Suprapubic skin (tissue), 4 donors: ENCODE results near the gene C2CD3. TPM values are rescaled to one million over a fixed set of nuclear protein-coding genes. Genes with fewer than 3 reads are reported as not detected.

Experiments used
- DNase-seq, 2 donors: peaks; one replicate each; pipeline ENCODE4 v3.0.0-alpha.2; 2019; ENCODE audit warnings: low spot score in 2 of 2
- H3K27ac ChIP-seq: fragments of 200-600 bp; sonication (generic); one replicate; pipeline ENCODE4 v1.5.1; 2019
- H3K27me3 ChIP-seq: fragments of 200-600 bp; sonication (generic); one replicate; pipeline ENCODE4 v1.5.1; 2019
- H3K36me3 ChIP-seq: fragments of 200-600 bp; sonication (generic); one replicate; pipeline ENCODE4 v1.5.1; 2019
- H3K4me1 ChIP-seq: fragments of 200-600 bp; sonication (generic); one replicate; pipeline ENCODE4 v1.5.1; 2019
- H3K4me3 ChIP-seq: fragments of 200-600 bp; sonication (generic); one replicate; pipeline ENCODE4 v1.5.1; 2019; ENCODE audit warnings: mild to moderate bottlenecking
- H3K9me3 ChIP-seq: fragments of 200-600 bp; sonication (generic); one replicate; pipeline ENCODE4 v1.5.1; 2019
- CTCF ChIP-seq, 2 donors: fragments of 200-600 bp in 1 of 2; fragments of 450-650 bp in 1 of 2; sonication (generic) in 1 of 2; IDR thresholded peaks; one replicate each; pipeline ENCODE4 v1.5.1; 2016 to 2019; ENCODE audit warnings: antibody characterized with exemption in 2 of 2, mild to moderate bottlenecking in 1 of 2, moderate library complexity in 1 of 2
- EP300 ChIP-seq: sonication (generic); formaldehyde crosslinking; IDR thresholded peaks from one replicate; pipeline ENCODE4 v1.6.1; 2017; ENCODE audit warnings: antibody characterized with exemption
- POLR2A ChIP-seq, 2 donors: fragments of 450-650 bp; IDR thresholded peaks; one replicate each; pipeline ENCODE4 v1.6.1; 2017; ENCODE audit warnings: antibody characterized with exemption in 2 of 2, mild to moderate bottlenecking in 2 of 2, moderate library complexity in 2 of 2
- POLR2AphosphoS5 ChIP-seq, 3 donors: sonication (generic); formaldehyde crosslinking; IDR thresholded peaks; one replicate each; pipeline ENCODE4 v1.6.1; 2017; ENCODE audit warnings: antibody characterized with exemption in 3 of 3
- WGBS: methylation state at CpG from one replicate; pipeline ENCODE4 v1.1.5; 2018; 5-methylcytosine and 5-hydroxymethylcytosine counted together
- total RNA-seq, 4 donors: library from RNA; depleted of rRNA; stranded (reverse); fragments of >200 nt; gene quantifications; one replicate each; pipeline ENCODE4 v1.1.0, GENCODE V29; 2016

The C2CD3 gene
- total RNA-seq, 4 donors from 2014 or later: 16.9 to 41.3 (median 29.2) TPM

GRCh38 chr11:73981051-73981805, 189.6 kb downstream of the C2CD3 start:
- WGBS: 76% methylated on average over 13 of the region's 13 CpGs
- Histone ChIP-seq H3K27me3 (no peaks in the 10 kb centered on the region), H3K4me1 (peaks cover 38% of the 10 kb centered on the region), H3K4me3 (peak overlapping the region; percentile 58), H3K9me3 (no peaks in the 10 kb centered on the region), H3K27ac (peak overlapping the region; percentile 79), H3K36me3 (peaks cover 3% of the 10 kb centered on the region)
- no peak for DNase-seq
- TF ChIP-seq POLR2AphosphoS5 (IDR thresholded peaks at IDR 0.05) (no peak), EP300 (no peak), CTCF (IDR thresholded peaks at IDR 0.05) (no peak), POLR2A (IDR thresholded peaks at IDR 0.05) (no peak)

- Histone ChIP-seq H3K27ac (no peak overlapping the region), H3K36me3 (peaks cover 6% of the 10 kb centered on the region), H3K9me3 (no peaks in the 10 kb centered on the region), H3K4me1 (peaks cover 38% of the 10 kb centered on the region), H3K4me3 (peak overlapping the region; percentile 58), H3K27me3 (no peaks in the 10 kb centered on the region)
- peak in 1 of 2 donors; percentile 75 for DNase-seq
- 67% methylated on average over 6 of the region's 6 CpGs for WGBS
- TF ChIP-seq EP300 (no peak), POLR2A (IDR thresholded peaks at IDR 0.05) (peak in 1 of 2 donors; percentile 23)
Observed at GRCh38 chr11:73980001-73980961, 190.5 kb downstream of the C2CD3 start.

GRCh38 chr11:73978576-73979086, 192.2 kb downstream of the C2CD3 start:
- Histone ChIP-seq H3K9me3 (no peaks in the 10 kb centered on the region), H3K36me3 (peaks cover 6% of the 10 kb centered on the region), H3K27me3 (no peaks in the 10 kb centered on the region), H3K27ac (no peak overlapping the region), H3K4me1 (peaks cover 40% of the 10 kb centered on the region), H3K4me3 (no peak overlapping the region)
- DNase-seq: no peak
- TF ChIP-seq CTCF (IDR thresholded peaks at IDR 0.05) (no peak), EP300 (no peak), POLR2AphosphoS5 (IDR thresholded peaks at IDR 0.05) (no peak), POLR2A (IDR thresholded peaks at IDR 0.05) (no peak)
- WGBS: 100% methylated on average over 1 of the region's 3 CpGs

GRCh38 chr11:73977856-73978519, 192.8 kb downstream of the C2CD3 start:
- TF ChIP-seq EP300 (no peak), POLR2AphosphoS5 (IDR thresholded peaks at IDR 0.05) (no peak), POLR2A (IDR thresholded peaks at IDR 0.05) (no peak), CTCF (IDR thresholded peaks at IDR 0.05) (no peak)
- no peaks in the 10 kb centered on the region for H3K27me3 ChIP-seq
- peaks cover 42% of the 10 kb centered on the region for H3K4me1 ChIP-seq
- no peak overlapping the region for H3K27ac ChIP-seq
- 96% methylated on average over 18 of the region's 18 CpGs for WGBS
- H3K9me3 ChIP-seq: no peaks in the 10 kb centered on the region
- no peak overlapping the region for H3K4me3 ChIP-seq
- peaks cover 6% of the 10 kb centered on the region for H3K36me3 ChIP-seq
- peak in 1 of 2 donors; percentile 23 for DNase-seq

- no peak overlapping the region for H3K27ac ChIP-seq
- WGBS: 92% methylated on average over 14 of the region's 14 CpGs
- no peak overlapping the region for H3K4me3 ChIP-seq
- DNase-seq: no peak
- peaks cover 35% of the 10 kb centered on the region for H3K4me1 ChIP-seq
- H3K27me3 ChIP-seq: no peaks in the 10 kb centered on the region
- H3K9me3 ChIP-seq: no peaks in the 10 kb centered on the region
- TF ChIP-seq CTCF (IDR thresholded peaks at IDR 0.05) (no peak), POLR2AphosphoS5 (IDR thresholded peaks at IDR 0.05) (no peak)
- H3K36me3 ChIP-seq: peaks cover 6% of the 10 kb centered on the region
Observed at GRCh38 chr11:73976451-73977151, 194.2 kb downstream of the C2CD3 start.
